ENCODE measurements around the gene ABCB1. TPM values are rescaled to one million over a fixed set of nuclear protein-coding genes. Genes with fewer than 3 reads are reported as not detected.

ABCB1 gene
- total RNA-seq, 1 donor from 2014 or later: 3.0 TPM

DNA sequence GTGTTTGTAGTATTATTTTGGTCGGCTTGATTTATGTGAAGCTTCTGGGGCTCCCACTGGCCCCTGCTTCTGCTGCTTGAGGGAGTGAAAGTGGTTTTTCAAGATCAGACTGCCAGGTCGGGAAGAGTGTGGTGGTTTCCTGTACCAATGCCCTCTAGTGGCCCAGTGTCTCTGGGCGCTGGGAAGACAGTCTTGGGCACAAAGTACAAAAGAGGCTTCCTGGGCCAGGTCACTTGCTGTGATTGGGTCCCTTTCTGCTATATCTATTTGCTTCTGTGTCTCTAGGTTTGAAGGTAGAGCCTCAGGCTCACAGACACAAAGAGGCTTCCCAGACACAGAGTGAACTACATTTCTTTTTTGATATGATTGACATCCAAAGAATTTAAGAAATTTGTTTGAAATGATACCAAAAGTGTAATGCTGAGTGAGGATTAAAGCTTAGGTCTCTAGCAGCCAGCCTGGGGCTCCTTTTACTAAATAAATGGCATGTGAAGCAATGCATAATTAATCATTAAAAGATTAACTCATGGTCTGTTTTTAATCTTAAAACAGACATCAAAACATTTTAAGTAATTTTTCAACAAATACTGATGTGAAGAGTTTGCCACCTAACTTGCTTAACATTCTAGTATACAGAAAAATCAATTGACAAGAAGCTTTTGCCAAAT lies 36.3 kb downstream of the ABCB1 start:
- no peaks in the 10 kb centered on the region for H3K27me3 ChIP-seq (ENCODE audit: control insufficient read depth, insufficient read depth, low read length)
- H3K4me3 ChIP-seq (ENCODE audit: low read depth, low read length): no peak overlapping the region
- no peaks in the 10 kb centered on the region for H3K36me3 ChIP-seq (ENCODE audit: control insufficient read depth, insufficient read depth, low read length)
- TF ChIP-seq, protein P1, sequence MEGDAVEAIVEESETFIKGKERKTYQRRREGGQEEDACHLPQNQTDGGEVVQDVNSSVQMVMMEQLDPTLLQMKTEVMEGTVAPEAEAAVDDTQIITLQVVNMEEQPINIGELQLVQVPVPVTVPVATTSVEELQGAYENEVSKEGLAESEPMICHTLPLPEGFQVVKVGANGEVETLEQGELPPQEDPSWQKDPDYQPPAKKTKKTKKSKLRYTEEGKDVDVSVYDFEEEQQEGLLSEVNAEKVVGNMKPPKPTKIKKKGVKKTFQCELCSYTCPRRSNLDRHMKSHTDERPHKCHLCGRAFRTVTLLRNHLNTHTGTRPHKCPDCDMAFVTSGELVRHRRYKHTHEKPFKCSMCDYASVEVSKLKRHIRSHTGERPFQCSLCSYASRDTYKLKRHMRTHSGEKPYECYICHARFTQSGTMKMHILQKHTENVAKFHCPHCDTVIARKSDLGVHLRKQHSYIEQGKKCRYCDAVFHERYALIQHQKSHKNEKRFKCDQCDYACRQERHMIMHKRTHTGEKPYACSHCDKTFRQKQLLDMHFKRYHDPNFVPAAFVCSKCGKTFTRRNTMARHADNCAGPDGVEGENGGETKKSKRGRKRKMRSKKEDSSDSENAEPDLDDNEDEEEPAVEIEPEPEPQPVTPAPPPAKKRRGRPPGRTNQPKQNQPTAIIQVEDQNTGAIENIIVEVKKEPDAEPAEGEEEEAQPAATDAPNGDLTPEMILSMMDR (IDR thresholded peaks at IDR 0.05; ENCODE audit: insufficient read depth, low read length, poor library complexity, severe bottlenecking): peak; percentile 81
- no peak for DNase-seq (ENCODE audit: low read depth)

DNA sequence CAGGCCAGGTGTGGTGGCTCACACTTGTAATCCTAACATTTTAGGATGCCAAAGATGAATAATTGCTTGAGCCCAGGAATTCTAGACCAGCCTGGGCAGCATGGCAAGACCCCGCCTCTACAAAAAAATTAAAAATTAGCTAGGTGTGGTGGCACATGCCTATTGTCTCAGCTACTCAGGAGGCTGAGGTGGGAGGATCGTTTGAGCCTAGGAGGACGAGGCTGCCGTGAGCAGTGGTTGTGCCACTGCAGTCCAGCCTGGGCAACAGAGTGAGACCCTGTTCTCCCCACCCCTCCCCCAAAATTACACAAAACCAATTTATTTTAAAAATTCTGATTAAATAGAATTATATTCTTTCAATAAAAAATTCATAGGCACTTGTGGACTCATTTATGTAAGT lies 39.0 kb downstream of the ABCB1 start:
- no peak for DNase-seq (ENCODE audit: low read depth)
- Histone ChIP-seq H3K36me3 (ENCODE audit: control insufficient read depth, insufficient read depth, low read length) (no peaks in the 10 kb centered on the region), H3K4me3 (ENCODE audit: low read depth, low read length) (no peak overlapping the region), H3K27me3 (ENCODE audit: control insufficient read depth, insufficient read depth, low read length) (no peaks in the 10 kb centered on the region)
- TF ChIP-seq, protein P1 (IDR thresholded peaks at IDR 0.05; ENCODE audit: insufficient read depth, low read length, poor library complexity, severe bottlenecking): no peak

DNA sequence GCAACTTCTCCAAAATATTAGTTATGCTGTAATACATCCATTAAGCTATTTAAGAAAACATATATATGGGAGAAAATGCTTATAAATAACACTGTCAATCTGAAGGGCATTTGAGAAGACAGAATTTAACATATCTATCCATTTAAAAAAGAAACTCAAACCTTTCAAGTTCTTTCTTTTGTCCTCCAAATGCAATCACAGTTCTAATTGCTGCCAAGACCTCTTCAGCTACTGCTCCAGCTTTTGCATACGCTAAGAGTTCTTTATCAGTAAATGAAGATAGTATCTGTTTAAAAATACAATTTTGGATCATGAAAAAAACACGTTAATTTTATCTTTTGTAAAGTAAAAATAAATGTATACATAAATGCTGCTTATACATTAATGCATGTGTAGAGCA lies 39.6 kb downstream of the ABCB1 start:
- no peaks in the 10 kb centered on the region for H3K27me3 ChIP-seq (ENCODE audit: control insufficient read depth, insufficient read depth, low read length)
- TF ChIP-seq, protein P1 (IDR thresholded peaks at IDR 0.05; ENCODE audit: insufficient read depth, low read length, poor library complexity, severe bottlenecking): no peak
- DNase-seq (ENCODE audit: low read depth): no peak

DNA sequence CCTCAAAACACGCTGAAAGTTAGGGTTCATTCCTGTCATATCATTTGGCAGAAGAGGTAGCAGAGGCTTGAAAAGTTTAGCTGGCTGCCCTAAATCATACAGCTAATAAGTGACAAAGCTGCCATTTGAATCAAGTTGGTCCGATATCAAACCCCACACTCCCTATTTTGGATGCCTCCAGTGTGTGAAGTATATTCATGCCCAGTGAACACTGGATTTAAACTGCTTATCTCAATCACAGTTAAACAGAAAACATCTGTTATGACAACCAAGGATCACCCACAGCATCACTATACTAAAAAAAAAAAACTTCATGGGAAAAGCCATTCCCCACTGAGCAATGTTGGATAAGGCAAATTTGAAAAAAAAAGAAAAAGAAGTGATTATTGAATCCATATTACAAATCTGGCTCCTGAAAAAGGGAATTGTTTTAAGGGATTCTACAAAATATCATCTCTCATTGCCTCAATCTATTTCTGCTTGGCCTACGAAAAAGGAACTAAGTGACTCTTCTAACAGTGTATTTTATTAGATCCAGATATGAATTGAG lies 48.3 kb downstream of the ABCB1 start:
- TF ChIP-seq, protein P1 (IDR thresholded peaks at IDR 0.05; ENCODE audit: insufficient read depth, low read length, poor library complexity, severe bottlenecking): no peak
- no peak for DNase-seq (ENCODE audit: low read depth)
- Histone ChIP-seq H3K4me3 (ENCODE audit: low read depth, low read length) (no peak overlapping the region), H3K27me3 (ENCODE audit: control insufficient read depth, insufficient read depth, low read length) (no peaks in the 10 kb centered on the region), H3K36me3 (ENCODE audit: control insufficient read depth, insufficient read depth, low read length) (no peaks in the 10 kb centered on the region)

More for the DNA sequence above, 39.6 kb downstream of the ABCB1 start:
- Histone ChIP-seq H3K4me3 (ENCODE audit: low read depth, low read length) (no peak overlapping the region), H3K36me3 (ENCODE audit: control insufficient read depth, insufficient read depth, low read length) (no peaks in the 10 kb centered on the region)

DNA sequence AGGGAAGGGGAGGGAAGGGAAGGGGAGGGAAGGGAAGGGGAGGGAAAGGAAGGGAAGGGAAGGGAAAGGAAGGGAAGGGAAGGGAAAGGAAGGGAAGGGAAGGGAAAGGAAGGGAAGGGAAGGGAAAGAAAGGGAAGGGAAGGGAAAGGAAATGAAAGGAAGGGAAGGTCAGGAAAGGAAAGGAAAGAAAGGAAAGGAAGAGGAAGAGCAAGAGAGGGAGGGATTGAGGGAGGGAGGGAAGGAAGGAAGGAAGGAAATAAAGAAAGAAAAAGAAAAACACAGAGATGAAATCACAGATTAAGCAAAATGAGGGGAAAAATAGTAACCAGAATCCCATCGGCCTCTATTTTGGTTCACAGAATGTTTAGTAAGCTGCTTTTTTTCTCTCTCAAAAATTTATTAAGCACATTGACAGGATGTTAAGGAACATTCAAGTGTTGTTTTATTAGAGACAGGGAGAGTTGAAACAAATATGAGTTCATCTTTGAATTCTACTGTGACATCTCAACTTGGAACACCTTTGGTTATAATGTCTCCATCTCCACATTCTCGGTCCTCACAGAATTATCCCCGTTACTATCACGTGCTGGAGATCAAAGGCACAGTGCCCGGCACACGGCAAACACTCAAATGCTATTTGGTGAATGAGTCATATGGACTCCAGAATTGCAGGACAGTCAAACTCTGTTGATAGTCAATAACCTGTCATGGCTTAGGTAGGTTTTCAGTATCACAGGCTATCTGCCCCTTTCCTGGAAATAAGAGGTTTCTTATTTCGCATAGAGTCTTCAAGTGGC lies 52.4 kb downstream of the ABCB1 start:
- H3K4me3 ChIP-seq (ENCODE audit: low read depth, low read length): no peak overlapping the region
- no peaks in the 10 kb centered on the region for H3K36me3 ChIP-seq (ENCODE audit: control insufficient read depth, insufficient read depth, low read length)
- H3K27me3 ChIP-seq (ENCODE audit: control insufficient read depth, insufficient read depth, low read length): no peaks in the 10 kb centered on the region
- TF ChIP-seq, protein P1 (IDR thresholded peaks at IDR 0.05; ENCODE audit: insufficient read depth, low read length, poor library complexity, severe bottlenecking): no peak
- no peak for DNase-seq (ENCODE audit: low read depth)
